ENCODE results near the gene CYB561. TPM values are rescaled to one million over a fixed set of nuclear protein-coding genes. Genes with fewer than 3 reads are reported as not detected.

CYB561 gene
- total RNA-seq, 1 experiment from 2014 or later = 67.6 TPM

DNA sequence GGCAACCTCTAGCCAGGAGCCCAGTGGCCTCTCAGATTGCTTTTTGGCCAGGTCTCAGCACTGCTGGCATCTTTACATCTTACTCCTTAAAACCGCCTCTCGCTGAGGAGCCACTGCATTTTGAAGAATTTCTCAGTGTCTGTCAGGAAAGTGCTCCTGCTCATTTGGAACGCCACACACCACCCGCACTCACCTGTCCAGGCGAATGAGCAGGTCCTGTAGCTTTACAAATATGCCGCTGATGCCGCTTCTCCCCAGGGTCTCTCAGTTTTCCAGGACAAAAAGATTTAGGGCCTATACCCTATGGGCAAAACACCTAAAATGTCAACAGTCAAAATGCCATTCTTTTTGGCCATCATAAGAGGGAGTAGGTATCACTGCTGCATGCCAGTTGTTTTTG, 22.1 kb downstream of the CYB561 start:
- TF ChIP-seq, protein P1, sequence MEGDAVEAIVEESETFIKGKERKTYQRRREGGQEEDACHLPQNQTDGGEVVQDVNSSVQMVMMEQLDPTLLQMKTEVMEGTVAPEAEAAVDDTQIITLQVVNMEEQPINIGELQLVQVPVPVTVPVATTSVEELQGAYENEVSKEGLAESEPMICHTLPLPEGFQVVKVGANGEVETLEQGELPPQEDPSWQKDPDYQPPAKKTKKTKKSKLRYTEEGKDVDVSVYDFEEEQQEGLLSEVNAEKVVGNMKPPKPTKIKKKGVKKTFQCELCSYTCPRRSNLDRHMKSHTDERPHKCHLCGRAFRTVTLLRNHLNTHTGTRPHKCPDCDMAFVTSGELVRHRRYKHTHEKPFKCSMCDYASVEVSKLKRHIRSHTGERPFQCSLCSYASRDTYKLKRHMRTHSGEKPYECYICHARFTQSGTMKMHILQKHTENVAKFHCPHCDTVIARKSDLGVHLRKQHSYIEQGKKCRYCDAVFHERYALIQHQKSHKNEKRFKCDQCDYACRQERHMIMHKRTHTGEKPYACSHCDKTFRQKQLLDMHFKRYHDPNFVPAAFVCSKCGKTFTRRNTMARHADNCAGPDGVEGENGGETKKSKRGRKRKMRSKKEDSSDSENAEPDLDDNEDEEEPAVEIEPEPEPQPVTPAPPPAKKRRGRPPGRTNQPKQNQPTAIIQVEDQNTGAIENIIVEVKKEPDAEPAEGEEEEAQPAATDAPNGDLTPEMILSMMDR (IDR thresholded peaks at IDR 0.05 in 2 of 3, conservative IDR thresholded peaks at IDR 0.05 in 1 of 3; ENCODE audit: borderline replicate concordance in 1 of 3, insufficient read depth in 1 of 3, low read depth in 2 of 3, low read length in 2 of 3) = no peak
- no peak for TF ChIP-seq YY1 (IDR thresholded peaks at IDR 0.05; ENCODE audit: extremely low read depth, insufficient replicate concordance, low read depth, low read length)
- no peak for TF ChIP-seq SP1 (IDR thresholded peaks at IDR 0.05; ENCODE audit: low read depth)
- no peak for TF ChIP-seq ATF3 (IDR thresholded peaks at IDR 0.05)
- no peak for TF ChIP-seq EZH2 (IDR thresholded peaks at IDR 0.05)
- no TSS peak for BruUV-seq (replicated peaks)
- 0 out of 4 replicates have a peak, but pooled peaks cover 0 to 3% of the 10 kb centered on the region in 2 experiments for H3K36me3 ChIP-seq (ENCODE audit: control insufficient read depth in 1 of 2, insufficient read depth in 2 of 2, low read length in 2 of 2)
- no peaks in the 10 kb centered on the region for H3K79me2 ChIP-seq (ENCODE audit: insufficient read depth, low read length)
- no peak for DNase-seq (ENCODE audit: low read depth, low spot score)
- ChIA-PET CTCF (interaction anchor here (1.3 to 4.4 kb wide), 4 partner anchors 11 to 256 kb away, joined by 6 to 51 read pairs (median 13); no protein-coding TSS in a partner anchor), POLR2A (no interaction called here), RAD21 (ENCODE audit: low non-redundant PET in 1 of 2, low total read pairs in 2 of 2, uncharacterized antibody in 2 of 2, unreplicated experiment in 2 of 2) (no interaction called here)
- H3K9me2 ChIP-seq (ENCODE audit: insufficient read depth) = no peaks in the 10 kb centered on the region
- H3K9me3 ChIP-seq (ENCODE audit: control insufficient read depth in 1 of 2, insufficient read depth in 1 of 2, low read depth in 1 of 2, low read length in 2 of 2) = no peaks in the 10 kb centered on the region
- no peak overlapping the region for H2AFZ ChIP-seq (ENCODE audit: low read depth, low read length, poor library complexity, severe bottlenecking)
- H3K27me3 ChIP-seq (ENCODE audit: insufficient read depth, low read length) = no peaks in the 10 kb centered on the region
- ATAC-seq = no peak
- H3K4me2 ChIP-seq (ENCODE audit: low read length) = no peak overlapping the region
- no peaks in the 10 kb centered on the region for H4K20me1 ChIP-seq (ENCODE audit: insufficient read depth)
- no peak overlapping the region for H3K4me3 ChIP-seq (replicated peaks in 1 of 2; ENCODE audit: low read depth in 1 of 2, low read length in 2 of 2)
- no peak overlapping the region for H3K27ac ChIP-seq (ENCODE audit: low read depth, low read length)
- intact Hi-C loops (cut with micrococcal nuclease) = no loop called here
- H3K9ac ChIP-seq (ENCODE audit: low read length) = no peak overlapping the region
- no peaks in the 10 kb centered on the region for H3K4me1 ChIP-seq (ENCODE audit: control insufficient read depth in 1 of 2, insufficient read depth in 2 of 2, low read length in 2 of 2)

All from HCT116 (cell line).